Thyroid gland (tissue), 4 donors: ENCODE results near the gene MYH14. TPM values are rescaled to one million over a fixed set of nuclear protein-coding genes. Genes with fewer than 3 reads are reported as not detected.
A peak's percentile ranks its signal among the peaks of the same experiment; 100 is the strongest.

Source experiments
- DNase-seq, 2 donors: peaks; one replicate each; pipeline ENCODE4 v3.0.0-alpha.2; 2019
- H3K27ac ChIP-seq, 3 donors: fragments of 200-600 bp; sonication (generic); 1 replicate in 2 of 3; 2 replicates in 1 of 3; pipeline ENCODE4 v1.5.1; 2016 to 2019; ENCODE audit warnings: mild to moderate bottlenecking in 1 of 3, moderate library complexity in 1 of 3
- H3K27me3 ChIP-seq: fragments of 200-600 bp; sonication (generic); one replicate; pipeline ENCODE4 v1.5.1; 2019
- H3K36me3 ChIP-seq, 2 donors: fragments of 200-600 bp; sonication (generic); one replicate each; pipeline ENCODE4 v1.5.1; 2016 to 2019
- H3K4me1 ChIP-seq, 2 donors: fragments of 200-600 bp; sonication (generic); one replicate each; pipeline ENCODE4 v1.5.1; 2017 to 2019
- H3K4me3 ChIP-seq, 3 donors: fragments of 200-600 bp; sonication (generic); replicated peaks in 1 of 3; 1 replicate in 2 of 3; 2 replicates in 1 of 3; pipeline ENCODE4 v1.5.1; 2016; ENCODE audit warnings: mild to moderate bottlenecking in 1 of 3
- H3K9me3 ChIP-seq: fragments of 200-600 bp; sonication (generic); one replicate; pipeline ENCODE4 v1.5.1; 2017
- POLR2A ChIP-seq, 2 donors: fragments of 450-650 bp; IDR thresholded peaks; one replicate each; pipeline ENCODE4 v1.6.1; 2017; ENCODE audit warnings: antibody characterized with exemption in 2 of 2, mild to moderate bottlenecking in 2 of 2, moderate library complexity in 1 of 2
- WGBS, 2 donors: methylation state at CpG; one replicate each; pipeline ENCODE4 v1.1.5; 2017; 5-methylcytosine and 5-hydroxymethylcytosine counted together
- intact Hi-C: fragments of 100-400 bp; cut with DNase I; formaldehyde crosslinking; loops from one replicate; pipeline ENCODE4 v1.15.1; 2023
- total RNA-seq, 4 donors: library from RNA; depleted of rRNA; stranded (reverse); fragments of >200 nt; gene quantifications; one replicate each; pipeline ENCODE4 v1.2.3, GENCODE V29; 2016
- TF ChIP-seq, protein P1 (sequence below), 6 experiments: fragments of 200-600 bp in 3 of 6; fragments of 450-650 bp in 3 of 6; sonication (generic) in 3 of 6; IDR thresholded peaks; one replicate each; pipeline ENCODE4 v1.5.1; 2016 to 2019; ENCODE audit warnings: antibody characterized with exemption in 6 of 6, mild to moderate bottlenecking in 2 of 6, inconsistent platforms in 1 of 6, moderate library complexity in 1 of 6

MYH14 gene
- total RNA-seq, 4 donors from 2014 or later = 130 to 361 (median 183) TPM

DNA sequence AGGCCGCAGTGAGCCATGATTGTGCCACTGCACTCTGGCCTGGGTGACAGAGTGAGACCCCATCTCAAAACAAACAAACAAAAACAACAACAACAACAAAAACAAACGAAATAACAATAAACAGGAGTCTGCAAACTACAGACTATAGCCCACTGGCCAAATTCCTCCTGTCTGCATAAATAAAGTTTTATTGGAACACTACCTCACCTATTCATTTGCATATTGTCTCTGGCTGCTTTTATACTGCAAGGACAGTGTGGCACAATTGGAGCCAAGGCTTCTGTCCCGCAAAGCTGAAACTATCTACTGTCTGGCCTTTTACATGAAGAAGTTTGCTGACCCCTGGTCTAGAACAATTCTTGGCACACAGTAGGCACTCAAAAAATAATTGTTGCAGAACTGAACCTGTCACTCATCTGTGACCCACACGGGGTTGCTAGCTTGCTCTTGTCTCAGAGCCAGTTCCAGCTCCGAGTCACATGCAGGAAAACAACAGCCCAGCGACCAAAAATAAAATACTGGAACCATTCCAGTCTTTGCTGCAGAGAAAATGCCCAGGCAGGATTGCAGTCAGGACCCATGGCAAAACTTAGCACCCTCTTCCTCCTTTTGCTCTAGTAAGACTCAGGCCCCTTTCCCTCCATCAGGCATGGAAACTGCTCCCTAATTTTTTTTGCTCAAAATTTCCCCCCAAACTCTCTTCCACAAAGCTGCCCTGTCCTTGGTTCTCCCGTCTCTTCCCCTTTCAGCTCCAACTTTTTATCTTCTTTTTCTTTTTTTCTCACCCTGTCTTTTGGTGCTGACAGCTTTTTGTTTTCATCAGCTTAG, 4.8 kb upstream of the MYH14 start:
- Histone ChIP-seq H3K9me3 (no peaks in the 10 kb centered on the region), H3K27me3 (no peaks in the 10 kb centered on the region), H3K27ac (peak overlapping the region; percentile 72 to 87 (median 83)), H3K4me3 (no peak overlapping the region), H3K4me1 (peaks cover 17 to 31% of the 10 kb centered on the region in 2 donors), H3K36me3 (no peaks in the 10 kb centered on the region)
- intact Hi-C loops = no loop called here
- DNase-seq = peak; percentile 86 to 88
- WGBS, 2 donors = 24 to 27% methylated on average over 7 of the region's 7 CpGs
- no peak for TF ChIP-seq POLR2A (IDR thresholded peaks at IDR 0.05)
- TF ChIP-seq, protein P1, sequence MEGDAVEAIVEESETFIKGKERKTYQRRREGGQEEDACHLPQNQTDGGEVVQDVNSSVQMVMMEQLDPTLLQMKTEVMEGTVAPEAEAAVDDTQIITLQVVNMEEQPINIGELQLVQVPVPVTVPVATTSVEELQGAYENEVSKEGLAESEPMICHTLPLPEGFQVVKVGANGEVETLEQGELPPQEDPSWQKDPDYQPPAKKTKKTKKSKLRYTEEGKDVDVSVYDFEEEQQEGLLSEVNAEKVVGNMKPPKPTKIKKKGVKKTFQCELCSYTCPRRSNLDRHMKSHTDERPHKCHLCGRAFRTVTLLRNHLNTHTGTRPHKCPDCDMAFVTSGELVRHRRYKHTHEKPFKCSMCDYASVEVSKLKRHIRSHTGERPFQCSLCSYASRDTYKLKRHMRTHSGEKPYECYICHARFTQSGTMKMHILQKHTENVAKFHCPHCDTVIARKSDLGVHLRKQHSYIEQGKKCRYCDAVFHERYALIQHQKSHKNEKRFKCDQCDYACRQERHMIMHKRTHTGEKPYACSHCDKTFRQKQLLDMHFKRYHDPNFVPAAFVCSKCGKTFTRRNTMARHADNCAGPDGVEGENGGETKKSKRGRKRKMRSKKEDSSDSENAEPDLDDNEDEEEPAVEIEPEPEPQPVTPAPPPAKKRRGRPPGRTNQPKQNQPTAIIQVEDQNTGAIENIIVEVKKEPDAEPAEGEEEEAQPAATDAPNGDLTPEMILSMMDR (IDR thresholded peaks at IDR 0.05) = no peak

DNA sequence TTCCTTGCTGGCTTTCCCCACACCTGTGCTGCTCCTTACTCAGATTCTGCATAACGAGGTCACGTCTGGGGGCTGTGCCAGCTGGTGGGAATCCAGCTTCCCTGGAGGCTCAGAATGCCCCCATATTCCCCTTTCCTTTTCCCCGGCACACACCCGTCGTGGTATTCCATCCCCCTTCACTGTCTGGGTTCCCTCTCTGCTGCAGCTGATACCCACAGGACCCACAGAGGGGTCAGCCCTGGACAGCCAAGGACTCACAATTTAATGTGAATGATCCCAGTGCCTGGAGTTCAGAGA, 4.2 kb upstream of the MYH14 start:
- H3K27ac ChIP-seq = peak overlapping the region; percentile 72 to 87 (median 83)

DNA sequence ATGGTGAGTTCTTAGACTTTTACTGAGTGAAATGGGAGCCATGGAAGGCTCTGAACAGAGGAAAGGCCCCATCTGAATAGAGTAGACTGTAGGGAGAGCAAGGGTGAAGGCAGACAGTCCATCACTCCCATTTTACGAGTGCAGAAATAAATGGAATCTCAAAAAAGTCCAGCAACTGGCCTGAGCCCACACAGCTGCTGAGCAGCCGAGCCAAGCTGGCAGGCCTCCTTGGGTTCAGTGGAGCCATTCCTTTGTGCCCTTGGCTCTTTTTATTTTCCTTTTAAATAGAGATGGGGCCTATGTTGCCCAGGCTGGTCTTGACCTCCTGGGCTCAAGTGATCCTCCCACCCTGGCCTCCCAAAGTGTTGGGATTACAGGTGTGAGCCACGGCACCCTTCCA, 1.0 kb upstream of the MYH14 start:
- Histone ChIP-seq H3K27me3 (no peaks in the 10 kb centered on the region), H3K9me3 (no peaks in the 10 kb centered on the region), H3K4me3 (no peak overlapping the region), H3K27ac (no peak overlapping the region), H3K36me3 (no peaks in the 10 kb centered on the region), H3K4me1 (peaks cover 26 to 52% of the 10 kb centered on the region in 2 donors)
- 80 to 87% methylated on average over 3 of the region's 3 CpGs for whole genome bisulfite sequencing, 2 donors
- DNase-seq = no peak
- TF ChIP-seq, protein P1 (IDR thresholded peaks at IDR 0.05) = no peak
- no peak for TF ChIP-seq POLR2A (IDR thresholded peaks at IDR 0.05)
- intact Hi-C loops = no loop called here

More for the DNA sequence above, 4.2 kb upstream of the MYH14 start:
- TF ChIP-seq POLR2A (IDR thresholded peaks at IDR 0.05) = no peak
- TF ChIP-seq, protein P1 (IDR thresholded peaks at IDR 0.05) = no peak
- Histone ChIP-seq H3K4me3 (no peak overlapping the region), H3K27me3 (no peaks in the 10 kb centered on the region), H3K9me3 (no peaks in the 10 kb centered on the region), H3K4me1 (peaks cover 17 to 34% of the 10 kb centered on the region in 2 donors), H3K36me3 (no peaks in the 10 kb centered on the region)
- 2% methylated on average over 5 of the region's 5 CpGs for WGBS, 2 donors
- intact Hi-C loops = no loop called here
- DNase-seq = peak; percentile 82 to 90

- no peaks in the 10 kb centered on the region for H3K9me3 ChIP-seq
- H3K27me3 ChIP-seq = no peaks in the 10 kb centered on the region
- DNase-seq = no peak
- H3K4me3 ChIP-seq = peak overlapping the region in 1 of 3 donors; percentile 59
- peaks cover 26 to 52% of the 10 kb centered on the region in 2 donors for H3K4me1 ChIP-seq
- intact Hi-C loops = no loop called here
- no peak for TF ChIP-seq POLR2A (IDR thresholded peaks at IDR 0.05)
- TF ChIP-seq, protein P1 (IDR thresholded peaks at IDR 0.05) = no peak
- no peak overlapping the region for H3K27ac ChIP-seq
- no peaks in the 10 kb centered on the region for H3K36me3 ChIP-seq
- WGBS, 2 donors = 16 to 19% methylated on average over 10 of the region's 18 CpGs
Measured at GRCh38 chr19:50202962-50203280, 501 bp upstream of the MYH14 start.

- Histone ChIP-seq H3K27me3 (no peaks in the 10 kb centered on the region), H3K4me3 (peak overlapping the region in 2 of 3 donors; percentile 59 to 79), H3K36me3 (no peaks in the 10 kb centered on the region), H3K27ac (peak overlapping the region in 2 of 3 donors; percentile 74 to 92), H3K9me3 (no peaks in the 10 kb centered on the region), H3K4me1 (peaks cover 18 to 44% of the 10 kb centered on the region in 2 donors)
- WGBS, 2 donors = 56 to 62% methylated on average over 7 of the region's 7 CpGs
- intact Hi-C loops = no loop called here
- DNase-seq = no peak
- TF ChIP-seq, protein P1 (IDR thresholded peaks at IDR 0.05) = no peak
- no peak for TF ChIP-seq POLR2A (IDR thresholded peaks at IDR 0.05)
Measured at GRCh38 chr19:50204081-50204428, 633 bp downstream of the MYH14 start.
